ENCODE data around the gene MEIOB.
"Not testable (repeated sequence)": the region's sequence is repeated elsewhere in the genome, so short reads cannot be mapped to it uniquely, and the experiment has no call there.

The MEIOB gene, protein sequence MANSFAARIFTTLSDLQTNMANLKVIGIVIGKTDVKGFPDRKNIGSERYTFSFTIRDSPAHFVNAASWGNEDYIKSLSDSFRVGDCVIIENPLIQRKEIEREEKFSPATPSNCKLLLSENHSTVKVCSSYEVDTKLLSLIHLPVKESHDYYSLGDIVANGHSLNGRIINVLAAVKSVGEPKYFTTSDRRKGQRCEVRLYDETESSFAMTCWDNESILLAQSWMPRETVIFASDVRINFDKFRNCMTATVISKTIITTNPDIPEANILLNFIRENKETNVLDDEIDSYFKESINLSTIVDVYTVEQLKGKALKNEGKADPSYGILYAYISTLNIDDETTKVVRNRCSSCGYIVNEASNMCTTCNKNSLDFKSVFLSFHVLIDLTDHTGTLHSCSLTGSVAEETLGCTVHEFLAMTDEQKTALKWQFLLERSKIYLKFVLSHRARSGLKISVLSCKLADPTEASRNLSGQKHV

GRCh38 chr16:1871974-1872635, at the start of gene MEIOB:
MEIOB (minus strand) TSS chr16:1872164; CDS start chr16:1868175, 3,989 bp downstream.
- peak; percentile 55 for DNase-seq

DNA sequence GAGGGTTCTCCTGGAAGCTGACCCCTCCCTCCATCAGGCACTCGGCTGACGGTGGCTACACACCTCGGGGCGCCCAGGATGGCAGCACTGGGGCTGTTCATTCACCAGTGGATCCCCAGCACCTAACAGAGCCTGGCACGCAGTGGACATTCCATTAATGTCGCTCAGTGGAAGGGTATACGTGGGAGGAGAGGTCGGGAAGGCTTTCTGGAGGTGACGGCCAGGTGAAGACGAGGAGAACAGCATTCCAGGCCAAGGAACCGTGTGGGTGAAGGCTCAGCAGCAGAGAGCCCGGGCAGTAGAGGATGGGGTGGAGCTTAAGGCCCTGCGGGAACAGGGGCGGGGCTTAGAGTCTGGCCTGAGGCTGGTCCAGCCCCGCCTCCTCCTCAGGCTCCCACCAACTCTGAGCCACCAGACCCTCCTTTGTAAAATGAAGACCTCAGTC, 48.8 kb upstream of the MEIOB start:
- peak; percentile 68 for DNase-seq

DNA sequence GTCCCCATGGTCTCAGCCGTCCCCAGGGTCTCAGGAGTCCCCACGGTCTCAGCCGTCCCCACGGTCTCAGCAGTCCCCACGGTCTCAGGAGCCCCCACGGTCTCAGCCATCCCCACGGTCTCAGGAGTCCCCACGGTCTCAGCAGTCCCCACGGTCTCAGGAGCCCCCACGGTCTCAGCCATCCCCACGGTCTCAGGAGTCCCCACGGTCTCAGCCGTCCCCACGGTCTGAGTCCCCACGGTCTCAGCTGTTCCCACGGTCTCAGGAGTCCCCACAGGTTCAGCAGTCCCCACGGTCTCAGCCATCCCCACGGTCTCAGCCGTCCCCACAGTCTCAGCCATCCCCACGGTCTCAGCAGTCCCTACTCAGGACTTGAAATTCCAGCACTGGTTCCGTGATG, 48.2 kb upstream of the MEIOB start:
- not testable (repeated sequence) for DNase-seq

DNA sequence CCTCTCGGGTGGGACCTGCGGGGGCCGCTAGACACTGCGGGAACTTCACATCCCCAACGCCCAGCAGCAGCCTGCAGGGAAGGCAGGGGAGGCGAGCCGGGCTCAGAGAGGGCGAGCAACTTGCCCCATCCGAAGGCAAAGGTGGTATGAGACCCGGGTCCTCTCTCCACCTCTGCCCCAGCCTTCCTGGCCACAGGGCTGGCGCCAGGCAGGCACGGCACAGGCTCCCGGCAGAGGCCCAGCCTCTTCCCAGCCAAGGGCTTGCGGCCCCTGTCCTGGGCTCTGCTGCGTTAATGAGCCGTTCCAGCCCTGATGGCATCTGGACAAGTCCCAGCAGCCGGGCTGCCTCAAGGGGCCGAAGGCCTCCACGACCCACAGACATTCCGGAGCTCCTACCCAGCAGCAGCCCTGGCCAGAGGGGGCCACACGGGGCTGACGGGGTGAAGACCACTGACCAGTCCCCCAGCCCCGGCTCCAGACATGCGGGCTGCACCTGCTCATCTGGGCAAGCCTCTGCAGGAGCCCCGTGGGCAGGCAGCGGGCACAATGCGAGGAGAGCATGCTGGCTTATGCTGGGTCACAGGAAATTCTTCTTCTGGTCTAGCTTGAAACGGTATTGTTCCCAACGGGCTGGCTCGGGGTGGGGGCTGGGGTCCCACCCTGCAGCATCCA, 47.5 kb upstream of the MEIOB start:
- DNase-seq: no peak

DNA sequence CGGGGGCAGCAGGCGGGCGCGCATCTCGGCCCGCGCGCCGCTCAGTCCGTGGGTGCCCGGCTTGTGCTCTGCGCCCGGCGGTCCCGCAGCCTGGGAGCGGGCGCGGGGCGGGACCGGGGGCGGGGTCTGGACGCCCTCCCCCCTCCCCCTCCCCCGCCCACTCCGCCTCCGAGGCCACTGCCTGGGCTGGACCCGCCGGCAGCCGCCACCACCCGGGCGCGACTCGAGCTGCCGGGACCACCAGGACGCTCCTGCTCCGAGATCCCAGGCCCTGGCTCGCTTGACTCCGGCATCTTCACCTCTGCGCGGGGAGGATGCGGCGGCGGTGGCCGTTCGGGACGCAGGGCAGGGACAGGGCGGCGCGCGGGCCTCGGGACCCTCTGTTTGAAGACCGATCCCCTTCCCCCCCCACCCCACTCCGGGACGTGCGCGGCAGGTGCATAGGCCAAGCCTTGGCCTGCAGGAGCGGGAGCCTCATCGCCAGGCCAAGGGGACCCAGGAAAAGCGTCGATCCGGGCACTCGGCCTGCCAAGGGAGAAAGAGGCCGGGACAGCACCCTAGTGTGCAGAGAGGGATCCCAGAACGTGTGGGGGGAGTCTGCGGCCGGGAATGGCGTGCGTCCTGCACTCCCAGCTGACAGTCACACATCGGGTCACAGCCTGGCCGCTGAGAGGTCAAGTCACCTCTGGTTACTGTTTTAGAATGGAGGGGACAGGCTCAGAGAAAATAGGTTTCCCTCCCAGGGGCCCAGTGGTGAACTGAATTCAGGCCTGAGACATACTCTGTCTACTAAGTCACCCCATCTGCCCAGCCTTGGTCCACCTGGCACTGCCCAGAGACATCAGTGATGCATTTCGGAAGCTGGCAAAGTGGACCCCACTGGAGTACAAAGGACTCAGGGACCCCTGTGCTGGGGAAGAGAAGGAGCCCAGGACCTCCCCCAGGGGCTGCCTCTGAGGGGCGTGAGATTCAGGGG, 46.7 kb upstream of the MEIOB start, which contains the start of gene HS3ST6:
Gene HS3ST6 (minus strand): TSS at position 65 of the 976 bp plus-strand sequence. CDS start 92 bp downstream, outside the sequence.
- no peak for DNase-seq

DNA sequence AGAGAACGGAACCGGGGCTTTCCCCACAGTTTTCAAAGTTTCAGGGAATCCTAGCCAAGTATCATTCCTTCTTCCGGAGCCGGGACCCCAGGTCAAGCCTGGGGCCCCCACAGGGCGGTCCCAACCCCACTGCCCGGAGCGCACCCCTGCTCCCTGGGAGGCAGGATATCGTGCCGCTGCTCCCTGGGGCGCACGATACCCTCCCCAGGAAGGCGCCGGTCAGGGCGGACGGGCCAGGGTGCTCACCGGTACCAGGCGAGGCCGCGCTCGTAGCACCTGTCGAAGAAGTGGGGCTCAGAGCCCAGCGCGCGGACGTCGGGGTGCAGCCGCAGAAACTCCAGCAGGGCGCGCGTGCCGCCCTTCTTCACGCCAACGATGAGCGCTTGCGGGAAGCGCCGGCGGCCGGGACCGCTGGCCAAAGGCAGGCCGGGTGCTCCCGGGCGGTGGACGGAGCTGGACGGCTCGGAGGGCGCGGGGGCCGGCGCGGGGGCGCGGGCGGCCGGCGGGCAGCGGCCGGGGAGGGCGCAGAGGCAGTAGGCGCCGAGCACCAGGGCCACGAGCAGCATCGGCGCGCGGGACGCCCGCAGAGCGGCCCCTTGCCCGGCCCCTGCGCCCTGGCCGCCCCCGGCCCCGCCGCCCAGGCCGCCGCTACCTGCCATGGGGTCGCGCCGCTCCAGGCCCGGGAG, 45.8 kb upstream of the MEIOB start:
- DNase-seq: no peak

DNA sequence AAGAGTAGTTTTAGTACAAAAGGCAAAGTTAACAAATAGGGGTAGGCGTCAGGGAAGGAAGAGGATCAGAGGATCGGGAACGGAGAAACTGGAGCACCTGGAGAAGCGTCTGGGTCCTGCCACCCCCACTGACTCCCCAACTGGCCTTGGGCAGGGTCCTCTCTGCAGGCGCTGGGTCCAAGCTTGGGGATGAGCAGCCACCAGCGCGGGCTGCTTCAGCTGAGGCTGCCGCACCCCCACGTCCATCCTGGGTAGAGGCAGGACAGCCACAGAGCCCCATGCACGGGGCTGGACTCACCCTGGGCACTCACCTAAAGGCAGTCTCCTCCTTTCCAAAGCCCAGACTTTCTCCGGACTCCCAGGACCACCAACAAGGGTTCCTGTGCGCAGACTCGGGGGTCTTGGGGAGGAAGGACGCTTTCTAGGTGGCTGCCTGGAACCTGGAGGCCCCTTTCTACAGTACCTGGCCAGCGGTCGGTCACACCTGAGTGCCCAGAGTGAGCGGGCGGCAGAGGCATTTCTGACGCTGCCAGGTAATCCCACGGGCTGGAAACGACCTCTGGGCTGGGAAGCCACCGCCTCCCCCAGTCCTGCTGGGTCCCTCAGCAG, 45.2 kb upstream of the MEIOB start:
- DNase-seq: no peak

DNA sequence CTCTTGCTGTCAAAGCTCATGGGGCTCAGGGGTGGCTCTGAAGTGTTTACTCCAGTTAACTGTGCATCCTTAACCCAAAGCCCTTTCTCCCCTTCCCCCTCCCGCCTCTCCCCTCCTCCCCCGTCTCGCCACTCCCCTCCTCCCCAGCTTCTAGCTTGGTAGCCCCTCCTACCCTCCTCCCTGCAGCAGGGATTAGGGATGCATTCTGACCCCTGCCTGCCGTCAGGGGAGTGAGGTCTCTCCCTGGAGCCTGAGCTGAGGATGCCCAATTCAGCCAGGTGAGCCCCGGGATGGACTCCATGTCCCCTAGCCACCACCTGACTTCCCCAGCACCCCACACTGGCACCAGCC, 44.7 kb upstream of the MEIOB start:
- DNase-seq: no peak

DNA sequence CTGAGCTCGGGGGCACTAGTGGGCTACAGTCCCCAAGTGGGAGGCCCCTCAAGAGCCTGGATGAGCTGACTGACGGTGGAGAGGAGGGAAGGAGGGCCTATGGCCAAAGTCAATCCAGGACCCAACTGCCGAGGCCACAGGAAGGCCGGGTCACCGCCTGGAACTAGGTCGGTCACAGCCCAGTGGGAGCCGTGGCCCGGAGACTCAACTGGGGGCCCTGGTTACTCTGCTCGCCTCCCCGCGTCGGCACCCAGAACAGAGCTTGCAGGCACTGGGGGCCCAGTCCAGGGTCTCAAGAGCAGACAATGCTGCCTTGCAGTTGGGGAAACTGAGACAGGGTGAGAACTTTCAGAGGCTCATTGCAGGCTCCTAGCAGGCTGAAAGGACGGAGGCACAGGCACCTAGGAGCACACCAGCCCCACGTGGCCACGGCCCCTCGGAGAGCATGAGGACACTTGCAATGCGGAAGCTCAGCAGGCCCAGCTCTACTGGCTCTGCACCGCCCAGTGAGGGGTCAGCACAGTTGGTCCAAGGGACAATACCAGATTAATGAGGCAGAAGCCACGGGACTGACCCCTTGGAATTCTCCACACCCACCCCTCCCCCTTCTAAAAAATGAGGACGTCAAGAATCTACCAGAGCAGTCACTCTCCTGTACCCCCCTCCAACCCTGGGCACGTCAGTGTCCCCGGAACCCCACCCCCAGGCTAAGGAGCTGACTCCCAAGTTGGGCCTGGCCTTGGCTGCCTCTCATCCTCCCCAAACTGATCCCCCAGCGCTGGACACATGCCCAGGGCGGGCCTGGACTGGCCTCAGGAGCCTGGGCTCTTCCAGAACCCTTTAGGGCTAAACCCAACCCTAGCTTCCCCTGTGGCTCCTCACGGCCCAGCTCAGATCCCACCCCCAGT, 44.0 kb upstream of the MEIOB start:
- peak; percentile 29 for DNase-seq

- no peak for DNase-seq
These were observed 43.0 kb upstream of the MEIOB start for GRCh38 chr16:1914988-1915387.

DNA sequence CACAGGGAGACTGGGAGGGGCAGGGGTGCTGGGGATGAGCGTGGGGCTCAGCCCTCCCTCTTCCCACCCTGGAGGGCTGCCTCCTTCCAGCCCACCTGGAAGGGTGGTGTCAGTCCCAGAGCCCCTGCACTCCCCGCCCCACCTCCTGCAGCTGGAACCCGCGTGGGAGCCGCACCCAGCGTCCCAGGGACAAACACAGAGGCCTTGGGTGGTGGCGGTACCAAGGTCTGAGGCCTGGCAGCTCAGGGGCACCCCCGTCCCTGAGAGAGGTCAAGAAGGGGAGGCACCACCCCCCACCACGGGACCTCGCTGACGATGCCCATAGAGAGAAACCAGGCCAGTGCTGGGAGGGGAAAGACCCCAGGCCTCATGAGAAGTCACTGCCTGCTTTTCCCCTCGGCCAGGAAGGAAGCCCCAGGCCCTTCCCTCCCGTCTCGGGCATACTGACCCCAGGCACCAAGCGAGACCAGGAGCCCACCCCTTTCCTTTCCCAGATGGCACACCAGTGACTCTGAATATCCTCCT, 42.2 kb upstream of the MEIOB start:
- peak; percentile 32 for DNase-seq

- DNase-seq: peak; percentile 30
These were observed 41.5 kb upstream of the MEIOB start for GRCh38 chr16:1913327-1914083.

GRCh38 chr16:1912215-1912543, 40.2 kb upstream of the MEIOB start:
- DNase-seq: no peak

GRCh38 chr16:1911467-1912214, 39.7 kb upstream of the MEIOB start:
- no peak for DNase-seq

GRCh38 chr16:1909561-1910231, 37.7 kb upstream of the MEIOB start:
- DNase-seq: peak; percentile 47

- DNase-seq: peak; percentile 24
These were observed 37.0 kb upstream of the MEIOB start for GRCh38 chr16:1908983-1909382.

DNA sequence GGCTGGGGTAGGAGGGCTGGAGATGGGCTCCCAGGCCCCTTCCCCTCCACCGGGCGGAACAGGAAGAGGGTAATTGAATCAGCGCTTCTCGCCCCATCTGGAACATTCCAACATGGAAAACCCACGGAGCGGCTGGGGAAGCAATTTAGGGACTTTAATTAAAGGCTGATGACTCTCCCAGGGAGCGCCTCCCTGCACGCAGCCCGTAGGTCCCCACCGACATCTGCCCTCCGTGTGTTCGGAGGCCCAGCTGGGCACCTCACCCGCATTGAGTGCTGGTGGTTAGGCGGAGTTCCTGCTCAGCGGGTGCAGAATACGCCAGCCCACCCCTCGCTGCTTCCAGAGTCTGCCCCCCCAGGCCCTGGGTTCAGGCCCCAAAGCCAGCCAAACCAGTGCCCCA, 36.2 kb upstream of the MEIOB start:
- DNase-seq: peak; percentile 22
